IMR-90 (cell line): Measurements from ENCODE around the gene CAMTA1. TPM values are rescaled to one million over a fixed set of nuclear protein-coding genes. Genes with fewer than 3 reads are reported as not detected.

Experiments
- ATAC-seq: fragments of 200-7000 bp; cut with Tn5 transposase; 2 replicates; pipeline ENCODE4 v1.9.1; 2020; ENCODE audit warnings: low read depth, mild to moderate bottlenecking, moderate library complexity
- BruUV-seq: library from RNA; stranded (reverse); fragments of 400-500 nt; replicated peaks from 2 replicates; lab custom pipeline; 2021; lab: Mats Ljungman, UMichigan
- CTCF ChIA-PET: fragments of 300-600 bp; formaldehyde crosslinking; extraction: SDS; loops from one replicate; lab custom pipeline; 2021; ENCODE audit warnings: antibody characterized with exemption; lab: Yijun Ruan, JAX
- POLR2A ChIA-PET: fragments of 300-600 bp; sonication (Branson Sonifier 250); formaldehyde crosslinking; loops from one replicate; lab custom pipeline; 2022; ENCODE audit warnings: antibody characterized with exemption; ENCODE audit not compliant: unreplicated experiment; lab: Charles Lee
- DNase-seq: peaks from one replicate; pipeline ENCODE4 v3.0.0; 2013
- H2AFZ ChIP-seq: replicated peaks from 2 replicates; pipeline ENCODE3; 2013; ENCODE audit warnings: low read length, mild to moderate bottlenecking; ENCODE audit not compliant: poor library complexity
- H2AK5ac ChIP-seq: 2 replicates; pipeline ENCODE4 v1.6.1; 2013; ENCODE audit warnings: low read depth, low read length, inconsistent platforms
- H2AK9ac ChIP-seq: replicated peaks from 2 replicates; pipeline ENCODE3; 2013; ENCODE audit warnings: mild to moderate bottlenecking, low read depth, low read length, moderate library complexity; ENCODE audit not compliant: poor library complexity
- H2BK120ac ChIP-seq: 2 replicates; pipeline ENCODE4 v1.6.1; 2013; ENCODE audit warnings: low read depth, low read length, inconsistent platforms
- H2BK15ac ChIP-seq: 3 replicates; pipeline ENCODE4 v1.6.1; 2013; ENCODE audit warnings: low read depth, low read length, inconsistent platforms
- H2BK20ac ChIP-seq: 2 replicates; pipeline ENCODE4 v1.6.1; 2013; ENCODE audit warnings: low read depth, mild to moderate bottlenecking, inconsistent platforms, low read length, moderate library complexity
- H2BK5ac ChIP-seq: 2 replicates; pipeline ENCODE4 v1.6.1; 2013; ENCODE audit warnings: mild to moderate bottlenecking, low read depth, low read length, inconsistent platforms; ENCODE audit not compliant: poor library complexity, severe bottlenecking
- H3K14ac ChIP-seq: replicated peaks from 2 replicates; pipeline ENCODE4 v1.6.1; 2013; ENCODE audit warnings: low read depth, low read length, inconsistent platforms
- H3K18ac ChIP-seq: 2 replicates; pipeline ENCODE4 v1.6.1; 2013; ENCODE audit warnings: low read depth, low read length, control low read depth
- H3K23ac ChIP-seq: 2 replicates; pipeline ENCODE4 v1.6.1; 2013; ENCODE audit warnings: low read depth, low read length, inconsistent platforms
- H3K27ac ChIP-seq: 2 replicates; pipeline ENCODE4 v1.5.1; 2013; ENCODE audit warnings: mild to moderate bottlenecking, control low read depth, low read length; ENCODE audit not compliant: insufficient read depth
- H3K27me3 ChIP-seq: 2 replicates; pipeline ENCODE4 v1.6.1; 2013; ENCODE audit warnings: low read length; ENCODE audit not compliant: control insufficient read depth, insufficient read depth
- H3K36me3 ChIP-seq: 2 replicates; pipeline ENCODE4 v1.6.1; 2013; ENCODE audit warnings: low read length, mixed read lengths; ENCODE audit not compliant: control insufficient read depth, insufficient read depth
- H3K4ac ChIP-seq: 2 replicates; pipeline ENCODE4 v1.6.1; 2013; ENCODE audit warnings: low read depth, low read length, inconsistent platforms
- H3K4me1 ChIP-seq: 2 replicates; pipeline ENCODE4 v1.6.1; 2013; ENCODE audit warnings: low read length, mixed read lengths; ENCODE audit not compliant: control insufficient read depth, insufficient read depth
- H3K4me2 ChIP-seq: 2 replicates; pipeline ENCODE4 v1.6.1; 2013; ENCODE audit warnings: low read depth, mild to moderate bottlenecking, control low read depth, low read length, moderate library complexity
- H3K4me3 ChIP-seq: 2 replicates; pipeline ENCODE4 v1.5.1; 2013; ENCODE audit warnings: low read depth, mild to moderate bottlenecking, control low read depth, low read length, moderate library complexity; ENCODE audit not compliant: insufficient read depth
- H3K56ac ChIP-seq: 2 replicates; pipeline ENCODE4 v1.6.1; 2013; ENCODE audit warnings: low read length, inconsistent platforms; ENCODE audit not compliant: insufficient read depth; ENCODE audit errors: extremely low read depth
- H3K79me1 ChIP-seq, 2 experiments: 2 replicates each; pipeline ENCODE4 v1.6.1; 2013; ENCODE audit warnings: low read length in 2 of 2, inconsistent platforms in 1 of 2, low read depth in 1 of 2
- H3K9ac ChIP-seq: 2 replicates; pipeline ENCODE4 v1.6.1; 2013; ENCODE audit warnings: low read depth, low read length, control low read depth
- H3K9me1 ChIP-seq: 2 replicates; pipeline ENCODE4 v1.6.1; 2013; ENCODE audit warnings: low read length, inconsistent platforms; ENCODE audit not compliant: insufficient read depth
- H3K9me3 ChIP-seq: 2 replicates; pipeline ENCODE4 v1.6.1; 2013; ENCODE audit warnings: low read length; ENCODE audit not compliant: control insufficient read depth, insufficient read depth
- H4K20me1 ChIP-seq: 2 replicates; pipeline ENCODE4 v1.6.1; 2013; ENCODE audit warnings: low read length, inconsistent platforms; ENCODE audit not compliant: insufficient read depth
- H4K5ac ChIP-seq: 2 replicates; pipeline ENCODE4 v1.6.1; 2013; ENCODE audit warnings: mild to moderate bottlenecking, low read depth, low read length, control low read depth
- H4K8ac ChIP-seq, 2 experiments: 2 replicates each; pipeline ENCODE4 v1.6.1; 2013; ENCODE audit warnings: low read depth in 2 of 2, low read length in 2 of 2, control low read depth in 1 of 2, inconsistent platforms in 1 of 2
- H4K91ac ChIP-seq: 2 replicates; pipeline ENCODE4 v1.6.1; 2013; ENCODE audit warnings: low read depth, low read length, inconsistent platforms; ENCODE audit not compliant: insufficient read depth
- BHLHE40 ChIP-seq: fragments of 150-350 bp; IDR thresholded peaks from 2 replicates; pipeline ENCODE4 v1.6.1; 2016; ENCODE audit warnings: mild to moderate bottlenecking, low read depth, low read length
- CEBPB ChIP-seq: IDR thresholded peaks from 2 replicates; pipeline ENCODE4 v1.6.1; 2012; ENCODE audit warnings: low read depth, low read length, improper control_type of control experiment
- MAFK ChIP-seq: IDR thresholded peaks from 2 replicates; pipeline ENCODE4 v1.6.1; 2012; ENCODE audit warnings: low read depth, low read length, improper control_type of control experiment
- MAZ ChIP-seq: IDR thresholded peaks from 2 replicates; pipeline ENCODE4 v1.6.1; 2012; ENCODE audit warnings: low read depth, mild to moderate bottlenecking, low read length, improper control_type of control experiment, moderate library complexity, borderline replicate concordance
- SMC3 ChIP-seq: fragments of 150-350 bp; IDR thresholded peaks from 2 replicates; pipeline ENCODE4 v1.6.1; 2016; ENCODE audit warnings: low read depth, mild to moderate bottlenecking, antibody characterized with exemption, low read length, moderate library complexity
- WGBS, 2 experiments: methylation state at CpG; one replicate each; pipeline versions ENCODE4 v1.1.5 to v1.1.7; 2013; ENCODE audit warnings: missing lambda C conversion rate in 2 of 2; ENCODE audit not compliant: insufficient read length in 1 of 2; ENCODE audit errors: extremely low coverage in 2 of 2; 5-methylcytosine and 5-hydroxymethylcytosine counted together
- dilution Hi-C: fragments of 300-500 bp; cut with HindIII; formaldehyde crosslinking; loops from one replicate; pipeline ENCODE4 v1.14.3; 2018; ENCODE audit warnings: low sequenced_read_pairs; ENCODE audit not compliant: unreplicated experiment
- in situ Hi-C: fragments of 300-500 bp; cut with MboI; formaldehyde crosslinking; loops from 3 replicates; pipeline ENCODE4 v1.14.3; 2019; ENCODE audit warnings: low sequenced_read_pairs, inconsistent platforms, mixed read lengths
- intact Hi-C: fragments of 100-400 bp; cut with micrococcal nuclease; formaldehyde crosslinking; loops from 2 replicates; pipeline ENCODE4 v1.10.0; 2022
- polyA plus RNA-seq, 3 experiments: library from polyadenylated mRNA; depleted of rRNA; stranded (reverse); fragments of >200 nt; gene quantifications; 2 replicates each; pipeline ENCODE4 v1.2.3, GENCODE V29; 2012; ENCODE audit warnings: low replicate concordance in 1 of 3
- total RNA-seq: library from RNA; depleted of rRNA; stranded (reverse); fragments of >200 nt; gene quantifications from 2 replicates; pipeline ENCODE4 v1.2.3, GENCODE V29; 2012
- TF ChIP-seq, protein P1 (sequence below): fragments of 150-350 bp; IDR thresholded peaks from 2 replicates; pipeline ENCODE4 v1.6.1; 2016; ENCODE audit warnings: low read depth, mild to moderate bottlenecking, low read length, moderate library complexity, borderline replicate concordance

Gene CAMTA1
- total and polyA plus RNA-seq, 2 of the 4 experiments (the other 2 are of a cell fraction), result 35.5 to 74.3 TPM

DNA sequence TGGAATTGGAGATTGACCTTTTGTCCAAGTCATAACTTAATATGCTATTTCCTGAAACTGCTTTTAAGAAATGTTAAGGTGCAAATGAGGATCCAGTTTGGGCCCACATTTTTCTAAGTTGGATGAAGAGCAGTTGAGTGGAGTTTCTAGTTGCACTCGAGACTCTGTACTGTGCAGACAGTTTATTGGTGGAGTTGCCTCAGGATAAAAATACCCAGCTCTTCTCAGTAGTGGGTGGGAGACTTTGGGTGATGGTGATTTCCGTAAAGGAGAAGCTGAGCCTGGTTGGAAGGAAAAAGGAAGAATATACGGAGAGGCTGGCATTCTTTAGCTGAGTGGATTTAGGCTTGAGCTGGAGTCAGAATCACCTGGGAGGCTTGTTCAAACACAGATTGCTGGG is 49.9 kb downstream of the CAMTA1 start:
- Histone ChIP-seq H2AK5ac (no peak overlapping the region), H2BK20ac (no peak overlapping the region), H2BK15ac (no peak overlapping the region), H3K27me3 (no peaks in the 10 kb centered on the region), H2BK120ac (no peak overlapping the region), H3K23ac (no peak overlapping the region), H2BK5ac (no peak overlapping the region), H3K9me1 (peaks cover 3% of the 10 kb centered on the region), H3K56ac (no peak overlapping the region), H3K14ac (no peak overlapping the region), H3K9me3 (no peaks in the 10 kb centered on the region), H4K8ac (no peak overlapping the region), H3K27ac (no peak overlapping the region), H3K18ac (no peak overlapping the region), H3K4ac (no peak overlapping the region), H3K4me1 (no peaks in the 10 kb centered on the region; the same call in 1 of the 2 replicates), H3K4me3 (no peak overlapping the region), H2AFZ (no peak overlapping the region), H3K36me3 (peaks cover 6% of the 10 kb centered on the region), H2AK9ac (no peak overlapping the region), H4K91ac (no peak overlapping the region), H4K20me1 (peaks cover 3% of the 10 kb centered on the region; the same call in 1 of the 2 replicates), H4K5ac (no peak overlapping the region), H3K4me2 (no peak overlapping the region), H3K9ac (no peak overlapping the region), H3K79me1 (peaks cover 17 to 54% of the 10 kb centered on the region in 2 experiments; a peak in 3 of 4 replicates)
- no peak for ATAC-seq
- dilution Hi-C loops, result no loop called here
- BruUV-seq, result no TSS peak
- CTCF ChIA-PET, result interaction anchor here (0.5 kb wide), 1 partner anchor 1464 kb away, joined by 3 read pairs; no protein-coding TSS in a partner anchor
- DNase-seq, result no peak
- in situ Hi-C loops, result no loop called here
- POLR2A ChIA-PET, result no interaction called here
- intact Hi-C loops, result no loop called here
- TF ChIP-seq CEBPB (no peak), BHLHE40 (no peak), MAZ (no peak), SMC3 (no peak), MAFK (no peak)
- TF ChIP-seq, protein P1, sequence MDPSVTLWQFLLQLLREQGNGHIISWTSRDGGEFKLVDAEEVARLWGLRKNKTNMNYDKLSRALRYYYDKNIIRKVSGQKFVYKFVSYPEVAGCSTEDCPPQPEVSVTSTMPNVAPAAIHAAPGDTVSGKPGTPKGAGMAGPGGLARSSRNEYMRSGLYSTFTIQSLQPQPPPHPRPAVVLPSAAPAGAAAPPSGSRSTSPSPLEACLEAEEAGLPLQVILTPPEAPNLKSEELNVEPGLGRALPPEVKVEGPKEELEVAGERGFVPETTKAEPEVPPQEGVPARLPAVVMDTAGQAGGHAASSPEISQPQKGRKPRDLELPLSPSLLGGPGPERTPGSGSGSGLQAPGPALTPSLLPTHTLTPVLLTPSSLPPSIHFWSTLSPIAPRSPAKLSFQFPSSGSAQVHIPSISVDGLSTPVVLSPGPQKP, result no peak
- no CpG with 5 or more reads among the region's 3 CpGs for WGBS, 2 experiments
